ENCODE results near the gene DCHS1.

DNA sequence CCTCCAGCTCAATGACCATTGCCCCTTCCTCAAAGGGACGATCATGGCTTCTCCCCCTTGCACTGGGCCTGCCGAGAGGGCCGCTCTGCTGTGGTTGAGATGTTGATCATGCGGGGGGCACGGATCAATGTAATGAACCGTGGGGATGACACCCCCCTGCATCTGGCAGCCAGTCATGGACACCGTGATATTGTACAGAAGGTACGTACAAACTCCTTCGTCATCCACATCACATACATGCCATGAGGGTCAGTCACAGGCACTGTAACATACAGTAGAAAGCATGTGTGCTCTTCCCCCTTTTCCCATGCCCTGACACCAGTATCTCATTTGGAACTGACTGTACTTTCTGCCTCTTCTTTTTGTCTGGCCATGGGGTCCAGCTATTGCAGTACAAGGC lies 47.6 kb downstream of the DCHS1 start:
- TF ChIP-seq SP1 (IDR thresholded peaks at IDR 0.05) = no peak
- no peak for TF ChIP-seq NFRKB (IDR thresholded peaks at IDR 0.05)
- no peak for TF ChIP-seq ZNF384 (IDR thresholded peaks at IDR 0.05)
- no peak for TF ChIP-seq FOXM1 (IDR thresholded peaks at IDR 0.05; ENCODE audit: borderline replicate concordance)
- no peak for TF ChIP-seq HDGF (IDR thresholded peaks at IDR 0.05; ENCODE audit: borderline replicate concordance)
- no peak for TF ChIP-seq FOXA1 (IDR thresholded peaks at IDR 0.05)
- TF ChIP-seq ARNT (IDR thresholded peaks at IDR 0.05) = no peak
- no peak for TF ChIP-seq SUZ12 (IDR thresholded peaks at IDR 0.05)
- no peak for TF ChIP-seq TARDBP (IDR thresholded peaks at IDR 0.05)
- TF ChIP-seq FOXK2 (IDR thresholded peaks at IDR 0.05) = no peak
- no peak for TF ChIP-seq BHLHE40 (IDR thresholded peaks at IDR 0.05; ENCODE audit: borderline replicate concordance)
- no peak for TF ChIP-seq LEF1 (IDR thresholded peaks at IDR 0.05; ENCODE audit: borderline replicate concordance)
- TF ChIP-seq ELF4 (IDR thresholded peaks at IDR 0.05) = no peak
